ENCODE results near the gene DOCK10.

The DOCK10 gene

GRCh38 chr2:225072444-225072843 lies 30.2 kb upstream of the DOCK10 start:
- H3K27me3 ChIP-seq (ENCODE audit: control insufficient read depth in 5 of 5, insufficient read depth in 4 of 5, low read length in 5 of 5): no peaks in the 10 kb centered on the region
- no peak overlapping the region for H3K27ac ChIP-seq (ENCODE audit: low read depth, low read length)
- no peaks in the 10 kb centered on the region for H3K4me1 ChIP-seq (ENCODE audit: control insufficient read depth in 5 of 5, insufficient read depth in 5 of 5, low read length in 5 of 5)
- no peak overlapping the region for H3K4me3 ChIP-seq (ENCODE audit: low read depth in 1 of 5, low read length in 5 of 5)
- no peak overlapping the region for H3K9ac ChIP-seq (ENCODE audit: low read length in 5 of 5)
- H3K36me3 ChIP-seq (ENCODE audit: control insufficient read depth in 5 of 5, insufficient read depth in 5 of 5, low read length in 5 of 5): no peaks in the 10 kb centered on the region
- peaks cover 0 to 2% (median 0%) of the 10 kb centered on the region in 5 donors for H3K9me3 ChIP-seq (ENCODE audit: control insufficient read depth in 5 of 5, low read length in 5 of 5)

- H3K4me1 ChIP-seq (ENCODE audit: control insufficient read depth in 5 of 5, insufficient read depth in 5 of 5, low read length in 5 of 5): no peaks in the 10 kb centered on the region
- no peaks in the 10 kb centered on the region for H3K27me3 ChIP-seq (ENCODE audit: control insufficient read depth in 5 of 5, insufficient read depth in 4 of 5, low read length in 5 of 5)
- H3K9ac ChIP-seq (ENCODE audit: low read length in 5 of 5): no peak overlapping the region
- no peak overlapping the region for H3K27ac ChIP-seq (ENCODE audit: low read depth, low read length)
- H3K9me3 ChIP-seq (ENCODE audit: control insufficient read depth in 5 of 5, low read length in 5 of 5): peaks cover 0 to 3% (median 0%) of the 10 kb centered on the region in 5 donors
- H3K36me3 ChIP-seq (ENCODE audit: control insufficient read depth in 5 of 5, insufficient read depth in 5 of 5, low read length in 5 of 5): no peaks in the 10 kb centered on the region
- H3K4me3 ChIP-seq (ENCODE audit: low read depth in 1 of 5, low read length in 5 of 5): no peak overlapping the region
Observed at GRCh38 chr2:225070811-225071210, 28.5 kb upstream of the DOCK10 start.

GRCh38 chr2:225069966-225070365 lies 27.7 kb upstream of the DOCK10 start:
- Histone ChIP-seq H3K4me1 (ENCODE audit: control insufficient read depth in 5 of 5, insufficient read depth in 5 of 5, low read length in 5 of 5) (no peaks in the 10 kb centered on the region), H3K36me3 (ENCODE audit: control insufficient read depth in 5 of 5, insufficient read depth in 5 of 5, low read length in 5 of 5) (no peaks in the 10 kb centered on the region), H3K9ac (ENCODE audit: low read length in 5 of 5) (no peak overlapping the region), H3K9me3 (ENCODE audit: control insufficient read depth in 5 of 5, low read length in 5 of 5) (peaks cover 0 to 3% (median 0%) of the 10 kb centered on the region in 5 donors), H3K27ac (ENCODE audit: low read depth, low read length) (no peak overlapping the region), H3K27me3 (ENCODE audit: control insufficient read depth in 5 of 5, insufficient read depth in 4 of 5, low read length in 5 of 5) (no peaks in the 10 kb centered on the region), H3K4me3 (ENCODE audit: low read depth in 1 of 5, low read length in 5 of 5) (no peak overlapping the region)

GRCh38 chr2:225069477-225069876 lies 27.2 kb upstream of the DOCK10 start:
- H3K4me1 ChIP-seq (ENCODE audit: control insufficient read depth in 5 of 5, insufficient read depth in 5 of 5, low read length in 5 of 5): no peaks in the 10 kb centered on the region
- peaks cover 0 to 3% (median 0%) of the 10 kb centered on the region in 5 donors for H3K9me3 ChIP-seq (ENCODE audit: control insufficient read depth in 5 of 5, low read length in 5 of 5)
- H3K9ac ChIP-seq (ENCODE audit: low read length in 5 of 5): no peak overlapping the region
- no peaks in the 10 kb centered on the region for H3K36me3 ChIP-seq (ENCODE audit: control insufficient read depth in 5 of 5, insufficient read depth in 5 of 5, low read length in 5 of 5)
- no peak overlapping the region for H3K27ac ChIP-seq (ENCODE audit: low read depth, low read length)
- no peaks in the 10 kb centered on the region for H3K27me3 ChIP-seq (ENCODE audit: control insufficient read depth in 5 of 5, insufficient read depth in 4 of 5, low read length in 5 of 5)
- no peak overlapping the region for H3K4me3 ChIP-seq (ENCODE audit: low read depth in 1 of 5, low read length in 5 of 5)

GRCh38 chr2:225065882-225066281 lies 23.6 kb upstream of the DOCK10 start:
- no peaks in the 10 kb centered on the region for H3K27me3 ChIP-seq (ENCODE audit: control insufficient read depth in 5 of 5, insufficient read depth in 4 of 5, low read length in 5 of 5)
- no peak overlapping the region for H3K27ac ChIP-seq (ENCODE audit: low read depth, low read length)
- H3K36me3 ChIP-seq (ENCODE audit: control insufficient read depth in 5 of 5, insufficient read depth in 5 of 5, low read length in 5 of 5): no peaks in the 10 kb centered on the region
- H3K9me3 ChIP-seq (ENCODE audit: control insufficient read depth in 5 of 5, low read length in 5 of 5): peaks cover 0 to 3% (median 0%) of the 10 kb centered on the region in 5 donors
- H3K9ac ChIP-seq (ENCODE audit: low read length in 5 of 5): no peak overlapping the region
- no peak overlapping the region for H3K4me3 ChIP-seq (ENCODE audit: low read depth in 1 of 5, low read length in 5 of 5)
- no peaks in the 10 kb centered on the region for H3K4me1 ChIP-seq (ENCODE audit: control insufficient read depth in 5 of 5, insufficient read depth in 5 of 5, low read length in 5 of 5)

GRCh38 chr2:225064928-225065327 lies 22.7 kb upstream of the DOCK10 start:
- Histone ChIP-seq H3K36me3 (ENCODE audit: control insufficient read depth in 5 of 5, insufficient read depth in 5 of 5, low read length in 5 of 5) (no peaks in the 10 kb centered on the region), H3K4me3 (ENCODE audit: low read depth in 1 of 5, low read length in 5 of 5) (no peak overlapping the region), H3K27me3 (ENCODE audit: control insufficient read depth in 5 of 5, insufficient read depth in 4 of 5, low read length in 5 of 5) (no peaks in the 10 kb centered on the region), H3K9ac (ENCODE audit: low read length in 5 of 5) (no peak overlapping the region), H3K9me3 (ENCODE audit: control insufficient read depth in 5 of 5, low read length in 5 of 5) (peaks cover 0 to 3% (median 0%) of the 10 kb centered on the region in 5 donors), H3K27ac (ENCODE audit: low read depth, low read length) (no peak overlapping the region), H3K4me1 (ENCODE audit: control insufficient read depth in 5 of 5, insufficient read depth in 5 of 5, low read length in 5 of 5) (no peaks in the 10 kb centered on the region)

GRCh38 chr2:225064362-225064761 lies 22.1 kb upstream of the DOCK10 start:
- no peak overlapping the region for H3K9ac ChIP-seq (ENCODE audit: low read length in 5 of 5)
- H3K4me1 ChIP-seq (ENCODE audit: control insufficient read depth in 5 of 5, insufficient read depth in 5 of 5, low read length in 5 of 5): no peaks in the 10 kb centered on the region
- no peak overlapping the region for H3K4me3 ChIP-seq (ENCODE audit: low read depth in 1 of 5, low read length in 5 of 5)
- no peaks in the 10 kb centered on the region for H3K36me3 ChIP-seq (ENCODE audit: control insufficient read depth in 5 of 5, insufficient read depth in 5 of 5, low read length in 5 of 5)
- H3K27ac ChIP-seq (ENCODE audit: low read depth, low read length): no peak overlapping the region
- H3K27me3 ChIP-seq (ENCODE audit: control insufficient read depth in 5 of 5, insufficient read depth in 4 of 5, low read length in 5 of 5): no peaks in the 10 kb centered on the region
- H3K9me3 ChIP-seq (ENCODE audit: control insufficient read depth in 5 of 5, low read length in 5 of 5): peaks cover 0 to 3% (median 0%) of the 10 kb centered on the region in 5 donors

- Histone ChIP-seq H3K4me3 (ENCODE audit: low read depth in 1 of 5, low read length in 5 of 5) (no peak overlapping the region), H3K27ac (ENCODE audit: low read depth, low read length) (no peak overlapping the region), H3K27me3 (ENCODE audit: control insufficient read depth in 5 of 5, insufficient read depth in 4 of 5, low read length in 5 of 5) (no peaks in the 10 kb centered on the region), H3K36me3 (ENCODE audit: control insufficient read depth in 5 of 5, insufficient read depth in 5 of 5, low read length in 5 of 5) (no peaks in the 10 kb centered on the region), H3K9ac (ENCODE audit: low read length in 5 of 5) (no peak overlapping the region), H3K9me3 (ENCODE audit: control insufficient read depth in 5 of 5, low read length in 5 of 5) (no peaks in the 10 kb centered on the region), H3K4me1 (ENCODE audit: control insufficient read depth in 5 of 5, insufficient read depth in 5 of 5, low read length in 5 of 5) (no peaks in the 10 kb centered on the region)
Observed at GRCh38 chr2:225056330-225057073, 14.2 kb upstream of the DOCK10 start.

- no peak overlapping the region for H3K4me3 ChIP-seq (ENCODE audit: low read depth in 1 of 5, low read length in 5 of 5)
- no peaks in the 10 kb centered on the region for H3K36me3 ChIP-seq (ENCODE audit: control insufficient read depth in 5 of 5, insufficient read depth in 5 of 5, low read length in 5 of 5)
- H3K4me1 ChIP-seq (ENCODE audit: control insufficient read depth in 5 of 5, insufficient read depth in 5 of 5, low read length in 5 of 5): no peaks in the 10 kb centered on the region
- H3K9me3 ChIP-seq (ENCODE audit: control insufficient read depth in 5 of 5, low read length in 5 of 5): no peaks in the 10 kb centered on the region
- H3K27ac ChIP-seq (ENCODE audit: low read depth, low read length): no peak overlapping the region
- H3K27me3 ChIP-seq (ENCODE audit: control insufficient read depth in 5 of 5, insufficient read depth in 4 of 5, low read length in 5 of 5): no peaks in the 10 kb centered on the region
- H3K9ac ChIP-seq (ENCODE audit: low read length in 5 of 5): no peak overlapping the region
Observed at GRCh38 chr2:225055714-225056113, 13.4 kb upstream of the DOCK10 start.

GRCh38 chr2:225052703-225053102 lies 10.4 kb upstream of the DOCK10 start:
- H3K27ac ChIP-seq (ENCODE audit: low read depth, low read length): no peak overlapping the region
- H3K9ac ChIP-seq (ENCODE audit: low read length in 5 of 5): no peak overlapping the region
- H3K4me1 ChIP-seq (ENCODE audit: control insufficient read depth in 5 of 5, insufficient read depth in 5 of 5, low read length in 5 of 5): no peaks in the 10 kb centered on the region
- no peaks in the 10 kb centered on the region for H3K36me3 ChIP-seq (ENCODE audit: control insufficient read depth in 5 of 5, insufficient read depth in 5 of 5, low read length in 5 of 5)
- no peaks in the 10 kb centered on the region for H3K27me3 ChIP-seq (ENCODE audit: control insufficient read depth in 5 of 5, insufficient read depth in 4 of 5, low read length in 5 of 5)
- no peaks in the 10 kb centered on the region for H3K9me3 ChIP-seq (ENCODE audit: control insufficient read depth in 5 of 5, low read length in 5 of 5)
- no peak overlapping the region for H3K4me3 ChIP-seq (ENCODE audit: low read depth in 1 of 5, low read length in 5 of 5)

Data from subcutaneous abdominal adipose tissue (tissue), 5 donors.